ENCODE results near the gene PFN1. TPM values are rescaled to one million over a fixed set of nuclear protein-coding genes. Genes with fewer than 3 reads are reported as not detected.

The PFN1 gene
- total and polyA plus RNA-seq, 2 donors (not counting 3 experiments of a cell fraction or from before 2014, with no cell fraction given) = 1,191 to 1,577 TPM

DNA sequence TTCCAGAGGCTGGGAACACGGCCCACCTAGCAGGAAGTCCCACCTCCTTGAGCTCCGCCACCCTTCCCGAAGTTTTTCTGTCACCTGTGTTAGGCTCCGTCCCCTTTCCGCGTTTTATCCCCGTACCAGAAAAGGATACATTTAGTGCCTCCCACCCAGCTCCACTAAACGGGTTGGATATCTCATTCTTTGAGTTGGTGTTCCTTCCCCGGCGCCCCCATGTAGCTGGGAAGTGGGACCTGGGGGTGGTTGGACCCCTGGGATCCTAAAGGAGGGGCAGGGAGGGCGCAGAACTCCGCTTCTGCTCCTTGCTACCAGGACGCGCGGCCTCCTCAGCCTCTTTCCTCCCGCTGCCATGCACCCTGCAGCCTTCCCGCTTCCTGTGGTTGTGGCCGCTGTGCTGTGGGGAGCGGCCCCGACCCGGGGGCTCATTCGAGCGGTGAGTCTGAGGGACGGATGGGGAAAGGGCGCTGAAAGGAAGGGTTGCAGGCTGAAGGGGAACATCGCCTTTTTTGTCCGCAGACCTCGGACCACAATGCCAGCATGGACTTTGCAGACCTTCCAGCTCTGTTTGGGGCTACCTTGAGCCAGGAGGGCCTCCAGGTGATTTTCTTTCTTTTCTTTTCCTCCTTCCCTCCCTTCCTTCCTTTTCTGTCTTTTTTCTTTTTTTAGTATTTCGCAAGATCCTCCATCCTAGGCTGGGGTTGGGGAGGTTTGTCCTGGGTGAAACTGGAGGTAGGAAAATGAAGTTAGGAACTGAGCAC, 7.6 kb downstream of the PFN1 start:
- CTCF ChIA-PET = interaction anchor here (0.7 to 3.3 kb wide), 12 partner anchors 12 to 231 kb away, joined by 3 to 44 read pairs (median 4); partner anchors contain the start of genes CHRNE, INCA1, KIF1C and SPAG7
- Histone ChIP-seq H3K4me2 (ENCODE audit: insufficient read depth, low read length) (peak overlapping the region; percentile 70), H3K9me3 (replicated peaks; ENCODE audit: control insufficient read depth, insufficient read depth, low read length) (no peaks in the 10 kb centered on the region), H2AFZ (ENCODE audit: low read depth, low read length) (peak overlapping the region; percentile 38), H3K27me3 (ENCODE audit: control insufficient read depth in 2 of 2, insufficient read depth in 2 of 2, low read length in 2 of 2) (no peaks in the 10 kb centered on the region), H3K36me3 (ENCODE audit: control insufficient read depth in 2 of 2, extremely low read depth in 1 of 2, insufficient read depth in 2 of 2, low read length in 2 of 2) (peaks cover 8 to 42% of the 10 kb centered on the region in 2 experiments), H4K20me1 (replicated peaks; ENCODE audit: control insufficient read depth, extremely low read depth, insufficient read depth, low read length) (no peaks in the 10 kb centered on the region), H3K9me1 (replicated peaks; ENCODE audit: control insufficient read depth, extremely low read depth, insufficient read depth, low read length) (no peaks in the 10 kb centered on the region), H3K4me3 (replicated peaks in 1 of 3; ENCODE audit: insufficient read depth in 1 of 3, low read depth in 1 of 3, low read length in 3 of 3) (peak overlapping the region; percentile 42 to 77 (median 45)), H3K9ac (replicated peaks; ENCODE audit: extremely low read depth, insufficient read depth, low read length) (peak overlapping the region; percentile 88), H3K79me2 (ENCODE audit: control insufficient read depth, insufficient read depth, low read length) (peaks cover 67% of the 10 kb centered on the region), H3K27ac (ENCODE audit: insufficient read depth, low read depth, low read length) (peak overlapping the region; percentile 81), H3K4me1 (ENCODE audit: control insufficient read depth, extremely low read depth, insufficient read depth, low read length) (peaks cover 29% of the 10 kb centered on the region)
- TF ChIP-seq, protein P1, sequence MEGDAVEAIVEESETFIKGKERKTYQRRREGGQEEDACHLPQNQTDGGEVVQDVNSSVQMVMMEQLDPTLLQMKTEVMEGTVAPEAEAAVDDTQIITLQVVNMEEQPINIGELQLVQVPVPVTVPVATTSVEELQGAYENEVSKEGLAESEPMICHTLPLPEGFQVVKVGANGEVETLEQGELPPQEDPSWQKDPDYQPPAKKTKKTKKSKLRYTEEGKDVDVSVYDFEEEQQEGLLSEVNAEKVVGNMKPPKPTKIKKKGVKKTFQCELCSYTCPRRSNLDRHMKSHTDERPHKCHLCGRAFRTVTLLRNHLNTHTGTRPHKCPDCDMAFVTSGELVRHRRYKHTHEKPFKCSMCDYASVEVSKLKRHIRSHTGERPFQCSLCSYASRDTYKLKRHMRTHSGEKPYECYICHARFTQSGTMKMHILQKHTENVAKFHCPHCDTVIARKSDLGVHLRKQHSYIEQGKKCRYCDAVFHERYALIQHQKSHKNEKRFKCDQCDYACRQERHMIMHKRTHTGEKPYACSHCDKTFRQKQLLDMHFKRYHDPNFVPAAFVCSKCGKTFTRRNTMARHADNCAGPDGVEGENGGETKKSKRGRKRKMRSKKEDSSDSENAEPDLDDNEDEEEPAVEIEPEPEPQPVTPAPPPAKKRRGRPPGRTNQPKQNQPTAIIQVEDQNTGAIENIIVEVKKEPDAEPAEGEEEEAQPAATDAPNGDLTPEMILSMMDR (IDR thresholded peaks at IDR 0.05; ENCODE audit: extremely low read depth in 1 of 2, insufficient read depth in 1 of 2, low read depth in 1 of 2, low read length in 2 of 2) = no peak
- TF ChIP-seq POLR2AphosphoS5 (IDR thresholded peaks at IDR 0.05; ENCODE audit: insufficient read depth, low read depth, low read length) = no peak
- no peak for TF ChIP-seq MYC (IDR thresholded peaks at IDR 0.05; ENCODE audit: low read depth, low read length)
- intact Hi-C loops (cut with micrococcal nuclease) = loop anchor here (1.0 to 2.0 kb wide), 4 partner anchors 8 to 58 kb away; partner anchors contain the start of genes CAMTA2, PFN1 and SPAG7
- BruUV-seq (replicated peaks) = TSS peak; percentile 79
- dilution Hi-C loops (cut with MboI; ENCODE audit: extremely low pct_ligation_motif_present, low sequenced_read_pairs) = no loop called here
- DNase-seq (ENCODE audit: low read depth, low spot score) = no peak
- POLR2A ChIA-PET = interaction anchor here (0.7 to 2.3 kb wide), 5 partner anchors 10 to 32 kb away, joined by 4 to 15 read pairs (median 4); partner anchors contain the start of genes ENO3 and SPAG7
- FAIRE-seq = peak; percentile 49

All from endothelial cell of umbilical vein (primary cell).